Loucy (cell line): ENCODE results near the gene FBXW8.

Experiments used
- H2AFZ ChIP-seq: fragments of 200-600 bp; sonication (generic); 2 replicates; pipeline ENCODE4 v1.6.0; 2016; ENCODE audit warnings: antibody characterized with exemption, mild to moderate bottlenecking, low read length, moderate library complexity
- H3F3A ChIP-seq: fragments of 200-600 bp; 2 replicates; pipeline ENCODE4 v1.6.0; 2016; ENCODE audit warnings: antibody characterized with exemption, low read depth, mild to moderate bottlenecking
- H3K27me3 ChIP-seq: fragments of 200-600 bp; sonication (generic); 2 replicates; pipeline ENCODE4 v1.6.1; 2014; ENCODE audit warnings: low read length, mild to moderate bottlenecking; ENCODE audit not compliant: insufficient read depth, poor library complexity, severe bottlenecking
- H3K36me3 ChIP-seq: fragments of 200-600 bp; sonication (generic); 2 replicates; pipeline ENCODE4 v1.6.1; 2016; ENCODE audit warnings: low read length; ENCODE audit not compliant: insufficient read depth
- H3K4me1 ChIP-seq: fragments of 200-600 bp; sonication (generic); 2 replicates; pipeline ENCODE4 v1.5.1; 2014; ENCODE audit warnings: low read length, mild to moderate bottlenecking; ENCODE audit not compliant: insufficient read depth, poor library complexity, severe bottlenecking
- H3K4me2 ChIP-seq: fragments of 200-600 bp; sonication (generic); 2 replicates; pipeline ENCODE4 v1.6.0; 2014; ENCODE audit warnings: antibody characterized with exemption, low read length, low read depth, mild to moderate bottlenecking; ENCODE audit not compliant: poor library complexity, severe bottlenecking
- H3K4me3 ChIP-seq: fragments of 200-600 bp; sonication (generic); 2 replicates; pipeline ENCODE4 v1.5.1; 2014; ENCODE audit warnings: low read length, mild to moderate bottlenecking, mixed read lengths; ENCODE audit not compliant: poor library complexity, severe bottlenecking
- H3K79me2 ChIP-seq: fragments of 200-600 bp; sonication (generic); 2 replicates; pipeline ENCODE4 v1.6.1; 2014; ENCODE audit warnings: low read length; ENCODE audit not compliant: insufficient read depth
- H3K9ac ChIP-seq: fragments of 200-600 bp; sonication (generic); 2 replicates; pipeline ENCODE4 v1.6.0; 2014; ENCODE audit warnings: mild to moderate bottlenecking, low read depth, low read length, moderate library complexity; ENCODE audit not compliant: poor library complexity, severe bottlenecking
- H3K9me2 ChIP-seq: fragments of 200-600 bp; sonication (generic); replicated peaks from 2 replicates; pipeline ENCODE4 v1.6.1; 2016; ENCODE audit warnings: low read depth, low read length, mixed read lengths
- H3K9me3 ChIP-seq: fragments of 200-600 bp; sonication (generic); 2 replicates; pipeline ENCODE4 v1.6.1; 2014; ENCODE audit warnings: mild to moderate bottlenecking, antibody characterized with exemption, low read length, low read depth; ENCODE audit not compliant: insufficient read depth
- H4K20me1 ChIP-seq: fragments of 200-600 bp; sonication (generic); 2 replicates; pipeline ENCODE4 v1.6.0; 2014; ENCODE audit warnings: antibody characterized with exemption, low read length, mild to moderate bottlenecking; ENCODE audit not compliant: insufficient read depth, poor library complexity, severe bottlenecking
- EZH2phosphoT487 ChIP-seq: fragments of 200-600 bp; IDR thresholded peaks from 2 replicates; pipeline ENCODE4 v1.6.1; 2018; ENCODE audit warnings: antibody characterized with exemption, mild to moderate bottlenecking, moderate library complexity, borderline replicate concordance
- TF ChIP-seq, protein P1 (sequence below): fragments of 200-600 bp; sonication (generic); conservative IDR thresholded peaks from 2 replicates; pipeline ENCODE4 v1.5.1; 2014; ENCODE audit warnings: mild to moderate bottlenecking, antibody characterized with exemption, low read length

FBXW8 gene

DNA sequence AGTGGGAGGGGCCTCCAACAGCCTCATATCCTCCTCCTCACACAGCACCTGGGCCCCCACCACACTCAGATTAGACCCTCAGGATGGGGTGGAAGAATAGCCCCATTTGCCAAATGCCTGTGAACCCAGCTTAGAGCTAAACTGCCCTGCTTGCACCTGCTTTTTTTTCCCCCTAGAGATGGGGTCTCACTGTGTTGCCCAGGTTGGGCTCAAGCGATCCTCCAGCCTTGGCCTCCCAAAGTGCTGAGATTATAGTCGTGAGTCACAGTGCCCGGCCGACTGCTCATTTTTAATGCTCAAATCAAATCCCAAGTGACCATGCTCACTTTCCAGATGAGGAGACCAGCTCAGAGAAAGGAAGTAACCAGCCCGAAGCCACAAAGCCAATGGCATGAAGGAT, 161.4 kb downstream of the FBXW8 start:
- TF ChIP-seq EZH2phosphoT487 = no peak
- TF ChIP-seq, protein P1, sequence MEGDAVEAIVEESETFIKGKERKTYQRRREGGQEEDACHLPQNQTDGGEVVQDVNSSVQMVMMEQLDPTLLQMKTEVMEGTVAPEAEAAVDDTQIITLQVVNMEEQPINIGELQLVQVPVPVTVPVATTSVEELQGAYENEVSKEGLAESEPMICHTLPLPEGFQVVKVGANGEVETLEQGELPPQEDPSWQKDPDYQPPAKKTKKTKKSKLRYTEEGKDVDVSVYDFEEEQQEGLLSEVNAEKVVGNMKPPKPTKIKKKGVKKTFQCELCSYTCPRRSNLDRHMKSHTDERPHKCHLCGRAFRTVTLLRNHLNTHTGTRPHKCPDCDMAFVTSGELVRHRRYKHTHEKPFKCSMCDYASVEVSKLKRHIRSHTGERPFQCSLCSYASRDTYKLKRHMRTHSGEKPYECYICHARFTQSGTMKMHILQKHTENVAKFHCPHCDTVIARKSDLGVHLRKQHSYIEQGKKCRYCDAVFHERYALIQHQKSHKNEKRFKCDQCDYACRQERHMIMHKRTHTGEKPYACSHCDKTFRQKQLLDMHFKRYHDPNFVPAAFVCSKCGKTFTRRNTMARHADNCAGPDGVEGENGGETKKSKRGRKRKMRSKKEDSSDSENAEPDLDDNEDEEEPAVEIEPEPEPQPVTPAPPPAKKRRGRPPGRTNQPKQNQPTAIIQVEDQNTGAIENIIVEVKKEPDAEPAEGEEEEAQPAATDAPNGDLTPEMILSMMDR = no peak
- Histone ChIP-seq H3K4me1 (peaks cover 65% of the 10 kb centered on the region), H3K9me3 (no peaks in the 10 kb centered on the region), H3K9ac (no peak overlapping the region), H3K79me2 (peaks cover 95% of the 10 kb centered on the region), H2AFZ (no peak overlapping the region), H3K36me3 (peaks cover 76% of the 10 kb centered on the region), H4K20me1 (peaks cover 7% of the 10 kb centered on the region), H3K4me3 (no peak overlapping the region), H3K27me3 (no peaks in the 10 kb centered on the region), H3K4me2 (no peak overlapping the region), H3F3A (peaks cover 10% of the 10 kb centered on the region), H3K9me2 (no peaks in the 10 kb centered on the region)

- peaks cover 66% of the 10 kb centered on the region for H3K4me1 ChIP-seq
- H3K4me2 ChIP-seq = no peak overlapping the region
- H4K20me1 ChIP-seq = peaks cover 7% of the 10 kb centered on the region
- peaks cover 70% of the 10 kb centered on the region for H3K36me3 ChIP-seq
- no peak overlapping the region for H3K9ac ChIP-seq
- H2AFZ ChIP-seq = no peak overlapping the region
- H3K9me3 ChIP-seq = no peaks in the 10 kb centered on the region
- TF ChIP-seq, protein P1 = no peak
- no peak for TF ChIP-seq EZH2phosphoT487
- H3K9me2 ChIP-seq = no peaks in the 10 kb centered on the region
- H3K79me2 ChIP-seq = peaks cover 95% of the 10 kb centered on the region
- H3F3A ChIP-seq = peaks cover 13% of the 10 kb centered on the region
- no peak overlapping the region for H3K4me3 ChIP-seq
- no peaks in the 10 kb centered on the region for H3K27me3 ChIP-seq
Observed at GRCh38 chr12:117072736-117073490, 162.2 kb downstream of the FBXW8 start.

- Histone ChIP-seq H3K9ac (no peak overlapping the region), H4K20me1 (peaks cover 7% of the 10 kb centered on the region), H3K36me3 (peaks cover 68% of the 10 kb centered on the region), H3K4me2 (no peak overlapping the region), H3K27me3 (no peaks in the 10 kb centered on the region), H2AFZ (no peak overlapping the region), H3F3A (peaks cover 13% of the 10 kb centered on the region), H3K4me1 (peaks cover 68% of the 10 kb centered on the region), H3K79me2 (peaks cover 95% of the 10 kb centered on the region), H3K9me3 (no peaks in the 10 kb centered on the region), H3K4me3 (no peak overlapping the region), H3K9me2 (no peaks in the 10 kb centered on the region)
- no peak for TF ChIP-seq EZH2phosphoT487
- TF ChIP-seq, protein P1 = no peak
Observed at GRCh38 chr12:117073611-117074010, 162.9 kb downstream of the FBXW8 start.
